Measurements from ENCODE around the gene PBX3. TPM values are rescaled to one million over a fixed set of nuclear protein-coding genes. Genes with fewer than 3 reads are reported as not detected.

Gene PBX3
- total RNA-seq, 1 experiment from 2014 or later, result 39.0 TPM

- intact Hi-C loops (cut with micrococcal nuclease; ENCODE audit: unreplicated experiment) (no loop called here), in situ Hi-C loops (cut with HindIII; ENCODE audit: low pct_unique_long_range_greater_than_20kb, low sequenced_read_pairs) (no loop called here)
- H3K4me1 ChIP-seq (ENCODE audit: control insufficient read depth, insufficient read depth, low read length), result peaks cover 2% of the 10 kb centered on the region; the same call in 1 of the 2 replicates
- H3K27me3 ChIP-seq (ENCODE audit: control insufficient read depth, insufficient read depth, low read length), result no peaks in the 10 kb centered on the region
- H3K36me3 ChIP-seq (ENCODE audit: control insufficient read depth, insufficient read depth, low read length), result no peaks in the 10 kb centered on the region
- no peaks in the 10 kb centered on the region for H3K9me3 ChIP-seq (ENCODE audit: control insufficient read depth, insufficient read depth, low read depth, low read length)
- TF ChIP-seq TCF7L2 (IDR thresholded peaks at IDR 0.05; ENCODE audit: low read depth, low read length) (no peak), REST (IDR thresholded peaks at IDR 0.05; ENCODE audit: insufficient read depth in 1 of 2, low read depth in 2 of 2, low read length in 1 of 2) (no peak), CTCF (IDR thresholded peaks at IDR 0.05) (no peak), POLR2AphosphoS5 (IDR thresholded peaks at IDR 0.05; ENCODE audit: low read depth, low read length) (no peak), SIN3A (IDR thresholded peaks at IDR 0.05; ENCODE audit: borderline replicate concordance, insufficient read depth, low read depth, low read length) (no peak)
- no TSS peak for BruUV-seq (replicated peaks)
- CTCF ChIA-PET, result no interaction called here
- DNase-seq (ENCODE audit: low read depth, low spot score), result no peak
- no peak overlapping the region for H3K27ac ChIP-seq (ENCODE audit: low read length)
- no peak for ATAC-seq
- no peak overlapping the region for H3K4me3 ChIP-seq (ENCODE audit: low read depth in 2 of 2, low read length in 2 of 2)
- POLR2A ChIA-PET, result no interaction called here
Observed at GRCh38 chr9:125700791-125701190, 46.4 kb upstream of the PBX3 start.

GRCh38 chr9:125701351-125701750 lies 45.8 kb upstream of the PBX3 start:
- Histone ChIP-seq H3K4me3 (ENCODE audit: low read depth in 2 of 2, low read length in 2 of 2) (no peak overlapping the region), H3K27me3 (ENCODE audit: control insufficient read depth, insufficient read depth, low read length) (no peaks in the 10 kb centered on the region), H3K27ac (ENCODE audit: low read length) (no peak overlapping the region), H3K4me1 (ENCODE audit: control insufficient read depth, insufficient read depth, low read length) (peaks cover 7% of the 10 kb centered on the region), H3K36me3 (ENCODE audit: control insufficient read depth, insufficient read depth, low read length) (peaks cover 4% of the 10 kb centered on the region; the same call in 1 of the 2 replicates), H3K9me3 (ENCODE audit: control insufficient read depth, insufficient read depth, low read depth, low read length) (no peaks in the 10 kb centered on the region)
- TF ChIP-seq TCF7L2 (IDR thresholded peaks at IDR 0.05; ENCODE audit: low read depth, low read length) (no peak), SIN3A (IDR thresholded peaks at IDR 0.05; ENCODE audit: borderline replicate concordance, insufficient read depth, low read depth, low read length) (no peak), REST (IDR thresholded peaks at IDR 0.05; ENCODE audit: insufficient read depth in 1 of 2, low read depth in 2 of 2, low read length in 1 of 2) (no peak), POLR2AphosphoS5 (IDR thresholded peaks at IDR 0.05; ENCODE audit: low read depth, low read length) (no peak), CTCF (IDR thresholded peaks at IDR 0.05) (no peak)
- in situ Hi-C loops (cut with HindIII; ENCODE audit: low pct_unique_long_range_greater_than_20kb, low sequenced_read_pairs), result no loop called here
- DNase-seq (ENCODE audit: low read depth, low spot score), result peak; percentile 7
- ATAC-seq, result no peak
- ChIA-PET POLR2A (no interaction called here), CTCF (no interaction called here)
- BruUV-seq (replicated peaks), result no TSS peak
- intact Hi-C loops (cut with micrococcal nuclease; ENCODE audit: unreplicated experiment), result no loop called here
